GM12878 (cell line): Measurements from ENCODE around the gene ANKS1A. TPM values are rescaled to one million over a fixed set of nuclear protein-coding genes. Genes with fewer than 3 reads are reported as not detected.

Experiments
- ATAC-seq: fragments of 200-7000 bp; cut with Tn5 transposase; 3 replicates; pipeline ENCODE4 v1.9.1; 2020; ENCODE audit warnings: mild to moderate bottlenecking, moderate library complexity
- BruUV-seq: library from RNA; stranded (reverse); fragments of 400-500 nt; replicated peaks from 2 replicates; lab custom pipeline; 2021; lab: Mats Ljungman, UMichigan
- CTCF ChIA-PET: fragments of 300-600 bp; sonication (Branson Sonifier 250); formaldehyde crosslinking; extraction: SDS; loops from one replicate; lab custom pipeline; 2021; ENCODE audit warnings: inconsistent platforms; lab: Yijun Ruan, JAX
- POLR2A ChIA-PET: fragments of 350-600 bp; formaldehyde crosslinking; extraction: SDS; loops from one replicate; lab custom pipeline; 2021; ENCODE audit warnings: inconsistent platforms; lab: Charles Lee
- RAD21 ChIA-PET: fragments of 300-600 bp; sonication (Branson Sonifier 250); formaldehyde crosslinking; loops from one replicate; lab custom pipeline; 2023; ENCODE audit warnings: antibody characterized with exemption; ENCODE audit not compliant: unreplicated experiment; lab: Charles Lee
- SMC1A ChIA-PET: fragments of 300-600 bp; sonication (Branson Sonifier 250); formaldehyde crosslinking; loops from one replicate; lab custom pipeline; 2023; ENCODE audit not compliant: unreplicated experiment, uncharacterized antibody; lab: Charles Lee
- DNase-seq: peaks from one replicate; pipeline ENCODE4 v3.0.0-alpha.2; 2011; ENCODE audit warnings: low read depth, low spot score
- FAIRE-seq: peaks from 3 replicates; lab custom pipeline; 2011; peaks lifted over from hg19 to GRCh38; lab: Jason Lieb, UNC
- H2AFZ ChIP-seq: 2 replicates; pipeline ENCODE4 v1.6.0; 2011; ENCODE audit warnings: low read depth, low read length, control low read depth; ENCODE audit not compliant: control insufficient read depth
- H3K27ac ChIP-seq: 2 replicates; pipeline ENCODE4 v1.5.1; 2011; ENCODE audit warnings: control low read depth; ENCODE audit not compliant: control insufficient read depth, insufficient read depth
- H3K27me3 ChIP-seq, 2 experiments: replicated peaks in 1 of 2; 2 replicates each; pipeline versions ENCODE4 v1.6.0 to v1.6.1; 2011; ENCODE audit warnings: low read length in 1 of 2; ENCODE audit not compliant: control insufficient read depth in 2 of 2, insufficient read depth in 2 of 2
- H3K36me3 ChIP-seq, 2 experiments: 2 replicates each; pipeline ENCODE4 v1.5.1; 2011; ENCODE audit warnings: low read length in 1 of 2; ENCODE audit not compliant: control insufficient read depth in 2 of 2, insufficient read depth in 2 of 2
- H3K4me1 ChIP-seq: 2 replicates; pipeline ENCODE4 v1.6.1; 2011; ENCODE audit warnings: mild to moderate bottlenecking, low read length, moderate library complexity, mixed read lengths; ENCODE audit not compliant: control insufficient read depth, insufficient read depth
- H3K4me2 ChIP-seq: 2 replicates; pipeline ENCODE4 v1.6.0; 2011; ENCODE audit warnings: control low read depth; ENCODE audit not compliant: control insufficient read depth, insufficient read depth
- H3K4me3 ChIP-seq: fragments of 200-600 bp; sonication (generic); 2 replicates; pipeline ENCODE4 v1.5.1; 2016
- H3K79me2 ChIP-seq: 2 replicates; pipeline ENCODE4 v1.6.0; 2011; ENCODE audit warnings: low read length; ENCODE audit not compliant: control insufficient read depth, insufficient read depth
- H3K9ac ChIP-seq: 2 replicates; pipeline ENCODE4 v1.8.0; 2011; ENCODE audit warnings: low read length, control low read depth, mixed read lengths; ENCODE audit not compliant: control insufficient read depth, insufficient read depth
- H3K9me3 ChIP-seq: replicated peaks from 3 replicates; pipeline ENCODE4 v1.5.1; 2011; ENCODE audit warnings: mild to moderate bottlenecking, low read length; ENCODE audit not compliant: control insufficient read depth, insufficient read depth
- H4K20me1 ChIP-seq: 2 replicates; pipeline ENCODE4 v1.6.0; 2011; ENCODE audit not compliant: control insufficient read depth, insufficient read depth
- MXI1 ChIP-seq: fragments of 150-350 bp; IDR thresholded peaks from 2 replicates; pipeline ENCODE4 v1.6.1; 2011; ENCODE audit warnings: low read depth, mild to moderate bottlenecking, inconsistent platforms, low read length, improper control_type of control experiment
- NFYA ChIP-seq: IDR thresholded peaks from 2 replicates; pipeline ENCODE4 v1.6.1; 2011; ENCODE audit warnings: low read depth, mild to moderate bottlenecking, low read length, improper control_type of control experiment, borderline replicate concordance
- PRDM15 ChIP-seq: fragments of 450-650 bp; formaldehyde crosslinking; IDR thresholded peaks from 2 replicates; pipeline ENCODE4 v1.4.0; 2020; ENCODE audit warnings: mild to moderate bottlenecking, moderate library complexity
- RCOR1 ChIP-seq: conservative IDR thresholded peaks from 2 replicates; pipeline ENCODE4 v1.6.1; 2012; ENCODE audit warnings: low read depth, low read length, improper control_type of control experiment
- SPI1 ChIP-seq: IDR thresholded peaks from 2 replicates; pipeline ENCODE4 v1.6.1; 2011; ENCODE audit warnings: low read depth, mild to moderate bottlenecking, low read length, moderate library complexity, borderline replicate concordance; ENCODE audit not compliant: insufficient read depth
- STAT1 ChIP-seq: fragments of 450-650 bp; conservative IDR thresholded peaks from 2 replicates; pipeline ENCODE4 v1.6.1; 2014; ENCODE audit warnings: antibody characterized with exemption, mild to moderate bottlenecking
- ZNF384 ChIP-seq: IDR thresholded peaks from 2 replicates; pipeline ENCODE4 v1.6.1; 2012; ENCODE audit warnings: low read depth, mild to moderate bottlenecking, low read length, improper control_type of control experiment, borderline replicate concordance
- WGBS: methylation state at CpG from one replicate; pipeline ENCODE4 v1.1.6; 2016; ENCODE audit warnings: low lambda C conversion rate; ENCODE audit not compliant: insufficient replicate concordance, insufficient coverage; ENCODE audit errors: missing lambda C conversion rate; 5-methylcytosine and 5-hydroxymethylcytosine counted together
- in situ Hi-C: fragments of 300-500 bp; cut with MboI; formaldehyde crosslinking; loops from 9 replicates; pipeline ENCODE4 v1.14.3; 2018; ENCODE audit warnings: mixed read lengths
- intact Hi-C: fragments of 100-400 bp; cut with micrococcal nuclease; formaldehyde crosslinking; loops from one replicate; pipeline ENCODE4 v1.14.2; 2022; ENCODE audit not compliant: unreplicated experiment
- polyA plus RNA-seq, 11 experiments: library from polyadenylated mRNA; depleted of rRNA in 4 of 11; unstranded in 6 of 11; stranded (reverse) in 5 of 11; fragments of >200 nt; fragmentation: Nextera tagmentation in 4 of 11; fragmentation: Illumina TruSeq in 1 of 11; extraction: Ambion mirVana in 4 of 11; extraction: Trizol in 1 of 11; gene quantifications; 1 replicate in 1 of 11; 2 replicates in 10 of 11; pipeline versions ENCODE4 v1.2.1 to v1.2.3, GENCODE V29; 2011 to 2016; ENCODE audit warnings: inconsistent platforms in 2 of 11, missing spikeins in 2 of 11, low read depth in 1 of 11
- total RNA-seq, 4 experiments: library from RNA; depleted of rRNA in 3 of 4; stranded (reverse); fragments of >200 nt in 3 of 4; fragmentation: Illumina TruSeq in 1 of 4; extraction: Trizol in 1 of 4; gene quantifications; 2 replicates each; pipeline versions ENCODE4 v1.2.1 to v1.2.3, GENCODE V29; 2013 to 2021
- TF ChIP-seq, protein P1 (sequence below): IDR thresholded peaks from 2 replicates; pipeline ENCODE4 v1.6.1; 2012; ENCODE audit warnings: mild to moderate bottlenecking, low read depth, low read length
- TF ChIP-seq, protein P2 (sequence below): fragments of 450-650 bp; IDR thresholded peaks from 2 replicates; pipeline ENCODE4 v1.6.1; 2016; ENCODE audit warnings: mild to moderate bottlenecking, moderate library complexity, borderline replicate concordance

Gene ANKS1A
- total and polyA plus RNA-seq, 10 of the 15 experiments (the other 5 are each of a cell fraction or from before 2014, with no cell fraction given): 0.60 to 7.0 (median 3.0) TPM

DNA sequence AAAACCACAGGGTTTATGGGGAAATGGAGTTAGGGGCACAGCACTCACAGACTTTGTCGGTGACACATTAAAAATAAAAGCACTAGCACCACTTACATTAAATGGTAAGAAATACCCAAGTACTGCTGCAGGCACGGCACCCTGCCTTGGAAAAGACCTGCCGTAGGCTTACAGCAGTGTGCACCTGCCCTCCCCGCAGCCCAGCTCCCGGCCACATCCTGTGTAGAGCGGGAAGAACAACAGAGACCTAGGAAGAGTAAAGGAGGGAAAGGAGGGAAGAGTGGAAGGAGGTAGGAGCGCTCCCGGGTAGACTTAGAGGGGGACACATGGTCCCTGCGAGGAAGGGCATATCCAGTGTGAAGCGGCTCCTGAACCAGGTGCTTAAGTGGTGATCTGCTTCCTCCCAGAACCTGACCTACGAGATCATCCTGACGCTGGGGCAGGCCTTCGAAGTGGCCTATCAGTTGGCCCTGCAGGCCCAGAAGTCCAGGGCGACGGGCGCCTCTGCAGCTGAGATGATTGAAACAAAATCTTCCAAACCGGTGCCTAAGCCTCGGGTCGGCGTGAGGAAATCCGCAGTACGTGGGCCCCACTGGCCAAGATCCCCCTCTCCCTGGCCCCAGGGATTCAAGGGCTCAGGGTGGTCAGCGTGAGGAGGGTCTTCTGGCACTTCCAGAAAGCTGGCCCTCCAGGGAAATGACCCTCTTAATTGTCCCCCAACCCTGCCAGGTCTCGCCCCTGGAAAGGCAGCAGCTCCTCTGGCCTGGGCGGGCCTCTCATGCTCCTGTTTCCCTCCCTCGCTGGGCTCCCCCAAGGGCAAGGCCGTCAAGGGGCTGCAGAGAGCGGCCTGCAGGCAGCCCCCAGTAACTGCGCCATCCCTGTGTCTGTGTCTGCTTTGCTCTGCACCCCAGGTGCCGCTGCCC, 196.6 kb downstream of the ANKS1A start (continued):
- TF ChIP-seq PRDM15 (CRISPR knock-in tag): no peak
- TF ChIP-seq SPI1: no peak
- no peak for TF ChIP-seq ZNF384

DNA sequence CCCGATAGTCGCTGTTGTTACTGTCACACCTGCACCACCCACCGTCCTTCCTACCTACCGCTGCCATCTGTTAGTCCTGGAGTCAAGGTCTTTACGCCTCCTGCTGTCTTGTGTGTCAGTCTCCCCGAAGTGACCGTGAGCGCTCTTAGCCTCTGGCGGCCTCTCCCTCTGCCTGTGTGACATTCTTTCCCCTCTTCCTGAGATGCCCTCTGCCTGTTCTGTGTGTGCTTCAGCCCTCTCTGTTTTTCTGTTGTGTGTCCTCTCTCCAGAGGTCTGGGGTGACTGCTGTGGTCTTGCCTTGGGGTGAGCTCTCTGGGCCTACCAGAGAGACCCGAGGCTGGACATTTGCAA, 197.2 kb downstream of the ANKS1A start:
- H3K9ac ChIP-seq: no peak overlapping the region
- FAIRE-seq: no peak
- H3K79me2 ChIP-seq: no peaks in the 10 kb centered on the region
- BruUV-seq: no TSS peak
- POLR2A ChIA-PET: no interaction called here
- intact Hi-C loops (no loop called here), in situ Hi-C loops (no loop called here)
- no peak overlapping the region for H3K4me3 ChIP-seq
- DNase-seq: no peak
- no peak overlapping the region for H3K27ac ChIP-seq
- no peak overlapping the region for H3K4me2 ChIP-seq
- 84% methylated on average over 10 of the region's 10 CpGs for WGBS
- H2AFZ ChIP-seq: no peak overlapping the region
- ATAC-seq: no peak
- H3K36me3 ChIP-seq: no peaks in the 10 kb centered on the region; a peak in 2 of 4 replicates
- SMC1A ChIA-PET: no interaction called here
- CTCF ChIA-PET: no interaction called here
- H3K9me3 ChIP-seq: no peaks in the 10 kb centered on the region
- no peaks in the 10 kb centered on the region for H3K4me1 ChIP-seq
- RAD21 ChIA-PET: no interaction called here
- no peaks in the 10 kb centered on the region for H3K27me3 ChIP-seq
- no peaks in the 10 kb centered on the region for H4K20me1 ChIP-seq
- no peak for TF ChIP-seq MXI1
- TF ChIP-seq, protein P1, sequence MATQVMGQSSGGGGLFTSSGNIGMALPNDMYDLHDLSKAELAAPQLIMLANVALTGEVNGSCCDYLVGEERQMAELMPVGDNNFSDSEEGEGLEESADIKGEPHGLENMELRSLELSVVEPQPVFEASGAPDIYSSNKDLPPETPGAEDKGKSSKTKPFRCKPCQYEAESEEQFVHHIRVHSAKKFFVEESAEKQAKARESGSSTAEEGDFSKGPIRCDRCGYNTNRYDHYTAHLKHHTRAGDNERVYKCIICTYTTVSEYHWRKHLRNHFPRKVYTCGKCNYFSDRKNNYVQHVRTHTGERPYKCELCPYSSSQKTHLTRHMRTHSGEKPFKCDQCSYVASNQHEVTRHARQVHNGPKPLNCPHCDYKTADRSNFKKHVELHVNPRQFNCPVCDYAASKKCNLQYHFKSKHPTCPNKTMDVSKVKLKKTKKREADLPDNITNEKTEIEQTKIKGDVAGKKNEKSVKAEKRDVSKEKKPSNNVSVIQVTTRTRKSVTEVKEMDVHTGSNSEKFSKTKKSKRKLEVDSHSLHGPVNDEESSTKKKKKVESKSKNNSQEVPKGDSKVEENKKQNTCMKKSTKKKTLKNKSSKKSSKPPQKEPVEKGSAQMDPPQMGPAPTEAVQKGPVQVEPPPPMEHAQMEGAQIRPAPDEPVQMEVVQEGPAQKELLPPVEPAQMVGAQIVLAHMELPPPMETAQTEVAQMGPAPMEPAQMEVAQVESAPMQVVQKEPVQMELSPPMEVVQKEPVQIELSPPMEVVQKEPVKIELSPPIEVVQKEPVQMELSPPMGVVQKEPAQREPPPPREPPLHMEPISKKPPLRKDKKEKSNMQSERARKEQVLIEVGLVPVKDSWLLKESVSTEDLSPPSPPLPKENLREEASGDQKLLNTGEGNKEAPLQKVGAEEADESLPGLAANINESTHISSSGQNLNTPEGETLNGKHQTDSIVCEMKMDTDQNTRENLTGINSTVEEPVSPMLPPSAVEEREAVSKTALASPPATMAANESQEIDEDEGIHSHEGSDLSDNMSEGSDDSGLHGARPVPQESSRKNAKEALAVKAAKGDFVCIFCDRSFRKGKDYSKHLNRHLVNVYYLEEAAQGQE: no peak
- TF ChIP-seq, protein P2, sequence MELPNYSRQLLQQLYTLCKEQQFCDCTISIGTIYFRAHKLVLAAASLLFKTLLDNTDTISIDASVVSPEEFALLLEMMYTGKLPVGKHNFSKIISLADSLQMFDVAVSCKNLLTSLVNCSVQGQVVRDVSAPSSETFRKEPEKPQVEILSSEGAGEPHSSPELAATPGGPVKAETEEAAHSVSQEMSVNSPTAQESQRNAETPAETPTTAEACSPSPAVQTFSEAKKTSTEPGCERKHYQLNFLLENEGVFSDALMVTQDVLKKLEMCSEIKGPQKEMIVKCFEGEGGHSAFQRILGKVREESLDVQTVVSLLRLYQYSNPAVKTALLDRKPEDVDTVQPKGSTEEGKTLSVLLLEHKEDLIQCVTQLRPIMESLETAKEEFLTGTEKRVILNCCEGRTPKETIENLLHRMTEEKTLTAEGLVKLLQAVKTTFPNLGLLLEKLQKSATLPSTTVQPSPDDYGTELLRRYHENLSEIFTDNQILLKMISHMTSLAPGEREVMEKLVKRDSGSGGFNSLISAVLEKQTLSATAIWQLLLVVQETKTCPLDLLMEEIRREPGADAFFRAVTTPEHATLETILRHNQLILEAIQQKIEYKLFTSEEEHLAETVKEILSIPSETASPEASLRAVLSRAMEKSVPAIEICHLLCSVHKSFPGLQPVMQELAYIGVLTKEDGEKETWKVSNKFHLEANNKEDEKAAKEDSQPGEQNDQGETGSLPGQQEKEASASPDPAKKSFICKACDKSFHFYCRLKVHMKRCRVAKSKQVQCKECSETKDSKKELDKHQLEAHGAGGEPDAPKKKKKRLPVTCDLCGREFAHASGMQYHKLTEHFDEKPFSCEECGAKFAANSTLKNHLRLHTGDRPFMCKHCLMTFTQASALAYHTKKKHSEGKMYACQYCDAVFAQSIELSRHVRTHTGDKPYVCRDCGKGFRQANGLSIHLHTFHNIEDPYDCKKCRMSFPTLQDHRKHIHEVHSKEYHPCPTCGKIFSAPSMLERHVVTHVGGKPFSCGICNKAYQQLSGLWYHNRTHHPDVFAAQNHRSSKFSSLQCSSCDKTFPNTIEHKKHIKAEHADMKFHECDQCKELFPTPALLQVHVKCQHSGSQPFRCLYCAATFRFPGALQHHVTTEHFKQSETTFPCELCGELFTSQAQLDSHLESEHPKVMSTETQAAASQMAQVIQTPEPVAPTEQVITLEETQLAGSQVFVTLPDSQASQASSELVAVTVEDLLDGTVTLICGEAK: no peak
- no peak for TF ChIP-seq NFYA
- TF ChIP-seq RCOR1: no peak
- TF ChIP-seq STAT1: no peak
